PC-3 (cell line): ENCODE results near the gene RNPEP.

ENCODE experiments used
- CTCF ChIP-seq: fragments of 300-600 bp; sonication (generic); conservative IDR thresholded peaks from 2 replicates; pipeline ENCODE4 v1.5.1; 2017; ENCODE audit warnings: antibody characterized with exemption, low read depth, mild to moderate bottlenecking, low read length
- EZH2phosphoT487 ChIP-seq: fragments of 300-600 bp; sonication (generic); IDR thresholded peaks from 2 replicates; pipeline ENCODE4 v1.6.1; 2018; ENCODE audit warnings: mild to moderate bottlenecking, antibody characterized with exemption, low read length, borderline replicate concordance

- TF ChIP-seq CTCF, result peak; percentile 85
- no peak for TF ChIP-seq EZH2phosphoT487
Observed at GRCh38 chr1:202009326-202010179, 27.1 kb downstream of the RNPEP start.
